GM18867 (cell line): Measurements from ENCODE around the gene KCP.
"Not testable (repeated sequence)": the region's sequence is repeated elsewhere in the genome, so short reads cannot be mapped to it uniquely, and the experiment has no call there.

Experiments
- ATAC-seq: cut with Tn5 transposase; IDR thresholded peaks from one replicate; pipeline ENCODE4 v1.9.1; 2021; ENCODE audit warnings: mild to moderate bottlenecking, moderate library complexity; ENCODE audit not compliant: unreplicated experiment

Gene KCP

DNA sequence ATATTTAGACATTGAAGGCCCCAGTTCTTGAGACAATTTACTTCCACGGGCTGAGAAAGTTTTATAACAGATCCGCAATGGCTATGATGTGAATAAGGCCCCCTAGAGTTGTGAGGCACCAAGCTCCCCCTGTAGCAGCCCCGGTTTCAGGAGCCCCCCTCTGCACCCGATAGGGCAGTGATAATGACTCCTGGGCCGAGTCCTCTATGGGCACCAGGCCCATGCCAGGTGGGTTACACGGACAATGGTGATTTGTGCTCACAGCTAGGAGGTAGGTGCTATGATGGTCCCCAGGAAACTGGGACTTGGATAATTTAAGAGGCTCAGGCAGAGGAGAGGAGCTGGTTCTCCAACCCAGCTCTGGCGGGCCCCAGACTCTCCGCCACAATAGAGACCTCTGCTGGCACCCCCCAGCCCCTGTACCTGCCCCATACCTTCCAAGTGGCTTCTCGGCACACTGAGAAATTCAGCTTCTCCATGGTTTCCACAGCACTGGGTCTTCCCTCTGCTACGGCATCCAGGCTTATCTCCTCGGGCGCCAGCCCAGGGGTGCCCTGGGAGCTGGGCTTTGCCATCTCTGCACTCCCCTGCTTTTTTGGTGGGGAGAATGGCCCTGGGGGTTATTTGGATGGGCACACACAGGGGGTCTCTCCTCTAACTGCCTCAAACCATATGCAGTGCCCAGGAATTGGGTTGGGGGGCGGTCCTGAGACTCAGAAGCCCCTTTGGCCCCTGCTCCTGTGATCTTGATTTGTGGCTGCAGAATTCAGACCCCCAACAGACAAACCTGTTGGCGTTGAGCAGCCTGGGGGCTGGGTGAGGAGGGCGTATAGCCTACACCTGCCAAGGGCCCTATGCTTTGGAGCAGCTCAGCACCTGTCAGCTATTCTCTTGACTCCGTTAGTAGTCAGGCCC, 12.2 kb upstream of the KCP start:
- ATAC-seq = no peak

DNA sequence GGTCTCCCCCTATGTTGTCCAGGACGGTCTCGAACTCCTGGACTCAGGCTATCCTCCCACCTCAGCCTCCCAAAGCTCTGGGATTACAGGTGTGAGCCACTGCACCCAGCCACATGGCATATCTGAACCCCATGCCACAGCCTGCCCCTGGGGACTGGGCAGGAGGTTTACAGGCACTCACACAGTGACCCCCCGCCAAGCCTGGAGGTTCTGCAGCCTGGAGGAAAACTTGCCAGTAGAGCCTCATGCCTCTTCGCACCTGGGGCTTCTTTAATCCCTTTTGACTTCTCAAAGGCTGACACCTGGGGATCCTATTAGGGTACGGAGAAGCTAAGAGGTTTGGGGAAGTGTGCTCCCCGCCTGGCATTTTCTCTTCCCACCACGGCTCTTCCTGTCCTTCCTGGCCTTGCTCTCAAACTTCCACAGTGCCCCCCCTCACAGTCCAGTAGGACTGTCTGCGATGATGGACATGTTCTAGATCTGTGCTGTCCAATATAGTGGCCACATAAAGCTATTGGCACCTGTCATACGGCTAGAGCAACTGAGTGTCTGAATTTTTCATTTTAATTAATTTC, 11.4 kb upstream of the KCP start:
- no peak for ATAC-seq

DNA sequence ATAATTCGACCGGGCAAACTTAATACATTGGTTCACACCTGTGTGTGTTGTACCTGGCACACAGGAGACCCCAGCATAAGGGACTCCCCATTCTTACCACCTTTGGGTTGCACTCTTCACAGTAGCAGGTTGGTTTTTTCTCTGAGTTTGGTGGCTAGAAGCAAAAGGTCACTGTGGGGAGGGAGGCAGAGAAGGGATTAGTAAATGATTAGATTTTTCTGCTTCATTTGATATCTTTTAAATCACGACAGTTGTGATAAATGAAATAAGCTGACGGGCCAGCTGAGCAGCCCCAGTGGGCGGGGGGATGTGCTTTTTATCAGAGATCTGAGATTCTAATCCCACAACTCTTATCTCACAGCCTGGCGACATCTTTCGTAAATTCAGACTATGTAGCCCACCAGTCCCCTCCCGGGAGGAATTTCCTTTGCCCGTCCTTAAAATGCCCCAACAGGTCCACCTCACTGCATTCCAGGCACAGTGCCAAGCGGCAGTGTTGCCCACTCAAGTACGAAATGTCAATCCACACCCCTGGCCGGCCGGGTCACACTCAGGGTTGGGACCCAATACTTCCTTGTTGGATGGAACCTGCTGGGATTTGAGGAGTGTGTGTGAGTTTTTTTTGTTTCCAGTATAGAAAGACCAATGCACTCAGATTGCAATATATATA, 10.5 kb upstream of the KCP start:
- ATAC-seq = no peak

DNA sequence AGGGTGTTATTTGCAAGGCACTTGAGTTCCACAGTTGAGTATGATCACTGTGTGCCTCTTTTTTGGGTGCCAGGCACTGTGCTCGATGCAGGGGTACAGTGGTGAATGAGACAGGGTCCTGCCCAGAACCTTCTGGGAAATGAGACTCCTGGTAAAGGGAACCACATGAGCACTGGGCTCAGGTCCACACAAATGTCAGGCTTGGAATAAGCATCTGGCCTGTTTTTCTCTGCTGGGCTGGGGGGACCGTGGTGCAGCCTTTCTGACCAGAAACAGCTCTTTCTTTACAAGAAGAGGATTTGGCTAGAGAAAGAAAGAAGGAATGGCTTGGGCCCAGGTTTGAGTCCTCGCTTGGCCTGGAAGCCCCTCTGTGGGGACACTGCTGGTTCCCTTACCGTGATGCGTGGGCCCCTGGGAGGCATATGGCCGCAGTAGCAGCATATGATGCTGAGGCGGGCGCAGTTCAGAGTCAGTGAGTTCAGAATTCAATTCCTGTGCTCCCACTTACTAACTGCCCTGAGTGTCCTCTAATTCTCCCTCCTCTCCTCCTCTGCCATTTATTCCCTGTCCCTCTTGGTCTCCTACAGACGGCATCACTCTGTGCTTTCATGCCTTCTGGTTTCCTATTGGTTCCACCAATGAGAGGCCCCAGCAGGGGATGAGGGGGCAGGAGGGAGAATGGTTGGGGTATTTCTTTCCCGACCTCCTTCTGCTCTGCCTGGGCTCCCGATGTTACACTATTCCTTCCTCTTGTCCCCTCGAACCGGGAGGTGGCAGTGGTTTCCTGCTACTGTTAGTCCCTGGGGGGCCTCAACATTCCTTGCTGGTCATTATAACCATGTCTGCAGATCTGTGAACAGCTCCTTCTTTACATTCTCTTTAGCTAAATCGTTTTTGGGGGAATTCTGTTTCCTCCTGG, 9.6 kb upstream of the KCP start:
- no peak for ATAC-seq

DNA sequence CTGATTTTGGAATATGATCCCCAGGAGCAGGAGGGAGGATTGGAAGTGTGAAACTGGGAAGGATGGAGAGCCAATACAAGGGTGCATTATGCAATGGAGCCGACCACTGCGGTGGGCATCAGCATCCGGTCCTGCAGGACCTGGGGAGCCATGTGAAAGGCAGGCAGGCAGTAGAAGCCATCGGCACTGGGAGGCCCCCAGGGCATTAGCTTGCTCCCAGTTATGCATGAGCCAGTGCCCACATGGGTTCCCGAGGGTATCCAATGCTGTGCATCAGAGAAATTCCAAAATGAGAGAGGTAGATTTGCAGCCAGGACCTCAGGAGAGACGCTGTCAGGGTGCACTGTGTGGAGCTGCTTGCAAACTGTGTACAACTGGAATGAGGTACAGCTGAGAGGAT, 8.7 kb upstream of the KCP start:
- ATAC-seq = no peak

DNA sequence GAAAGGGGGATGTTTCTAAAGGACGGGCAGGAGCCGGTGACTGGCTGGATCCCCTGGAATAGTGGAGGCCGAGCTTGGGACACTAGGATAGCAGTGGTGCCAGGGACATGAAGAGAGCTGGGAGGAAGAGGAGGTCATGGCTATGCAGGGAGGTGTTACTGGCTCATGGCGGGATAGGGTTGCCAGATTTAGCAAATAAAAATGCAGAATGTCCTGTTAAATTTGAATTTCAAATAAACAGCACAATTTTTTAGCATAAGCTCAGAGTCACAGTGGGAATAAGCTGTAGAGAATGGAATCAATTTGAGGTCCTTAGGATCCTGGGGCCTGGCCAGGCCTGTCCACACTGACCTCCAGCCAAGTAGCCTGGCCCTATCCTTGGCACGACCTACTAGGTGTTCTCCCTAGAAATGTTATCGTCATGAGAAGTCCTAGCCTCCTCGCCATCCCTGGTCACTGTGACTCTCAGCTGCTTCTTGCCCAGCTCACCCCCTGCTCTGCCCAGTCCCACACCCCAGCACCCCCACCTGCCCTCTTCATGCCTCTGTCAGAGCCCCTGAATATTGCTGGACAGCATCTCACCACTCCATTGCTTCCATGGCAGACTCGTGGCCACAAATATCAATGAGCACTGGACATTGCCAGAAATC, 7.6 kb upstream of the KCP start:
- no peak for ATAC-seq

DNA sequence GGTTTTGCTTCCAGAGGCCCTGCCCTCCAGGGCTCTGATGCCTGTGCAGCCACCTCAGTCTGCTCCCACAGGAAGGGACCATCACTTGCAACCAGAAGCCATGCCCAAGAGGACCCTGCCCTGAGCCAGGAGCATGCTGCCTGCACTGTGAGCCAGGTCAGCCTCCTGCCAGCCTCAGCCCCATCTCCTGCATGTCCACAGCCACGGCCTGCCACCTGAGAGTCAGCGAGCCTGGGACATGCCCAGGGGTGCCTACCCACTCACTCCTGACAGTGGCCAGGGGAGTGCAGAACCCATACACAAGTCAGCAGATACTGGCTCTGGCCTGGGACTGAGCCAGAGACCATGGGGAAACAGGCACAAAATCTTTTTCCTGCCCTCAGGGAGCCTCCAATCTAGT, 6.6 kb upstream of the KCP start:
- ATAC-seq = no peak

DNA sequence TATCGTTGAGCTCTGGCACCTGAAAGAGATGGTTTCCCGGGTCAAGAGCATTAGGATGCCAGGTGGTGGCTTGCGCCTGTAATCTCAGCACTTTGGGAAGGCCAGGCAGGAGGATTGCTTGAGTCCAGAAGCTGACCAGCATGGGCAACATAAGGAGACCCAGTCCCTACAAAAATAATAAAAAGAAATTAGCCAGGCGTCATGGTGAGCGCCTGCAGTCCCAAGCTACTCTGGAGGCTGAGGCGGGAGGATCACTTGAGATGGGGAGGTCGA, 6.1 kb upstream of the KCP start:
- no peak for ATAC-seq

DNA sequence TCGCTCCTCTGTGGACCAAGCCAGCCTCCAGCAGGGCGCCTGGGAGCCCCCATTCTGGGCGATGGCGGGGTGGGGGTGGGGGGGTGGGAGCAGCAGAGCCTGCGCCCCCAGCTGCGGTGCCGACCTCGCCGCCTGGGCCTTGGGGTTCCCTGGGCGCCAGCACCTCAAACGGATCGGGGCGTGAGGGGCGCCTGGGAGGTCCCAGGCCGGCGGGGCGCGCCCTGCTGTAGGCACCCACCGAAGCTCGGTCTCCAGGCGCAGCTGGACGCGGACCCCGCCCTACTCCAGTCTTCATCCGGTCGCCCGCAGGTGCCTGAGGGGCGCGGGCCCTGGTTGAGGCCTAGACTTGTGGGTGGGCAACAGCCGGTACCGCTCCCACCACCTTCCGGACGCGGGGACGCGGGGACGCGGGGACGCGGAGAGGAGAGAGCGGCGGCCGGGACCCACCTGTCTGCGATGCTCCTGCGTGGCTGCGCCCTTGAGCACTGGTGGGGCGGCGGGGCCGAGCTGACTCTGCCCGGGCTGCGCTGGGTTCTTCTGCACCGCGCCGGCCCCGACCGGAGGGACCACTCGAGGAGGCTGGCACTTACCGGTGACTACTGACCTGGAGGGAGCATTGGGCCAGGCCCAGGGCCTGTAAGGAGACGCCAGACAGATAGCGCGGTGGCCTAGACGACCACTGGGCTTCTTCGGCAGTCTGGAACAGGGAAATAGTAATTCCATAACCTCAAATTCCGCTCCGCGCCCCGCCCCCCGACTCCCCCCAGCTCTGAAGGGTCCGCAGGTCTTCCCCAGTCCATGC, 5.5 kb upstream of the KCP start:
- no peak for ATAC-seq

DNA sequence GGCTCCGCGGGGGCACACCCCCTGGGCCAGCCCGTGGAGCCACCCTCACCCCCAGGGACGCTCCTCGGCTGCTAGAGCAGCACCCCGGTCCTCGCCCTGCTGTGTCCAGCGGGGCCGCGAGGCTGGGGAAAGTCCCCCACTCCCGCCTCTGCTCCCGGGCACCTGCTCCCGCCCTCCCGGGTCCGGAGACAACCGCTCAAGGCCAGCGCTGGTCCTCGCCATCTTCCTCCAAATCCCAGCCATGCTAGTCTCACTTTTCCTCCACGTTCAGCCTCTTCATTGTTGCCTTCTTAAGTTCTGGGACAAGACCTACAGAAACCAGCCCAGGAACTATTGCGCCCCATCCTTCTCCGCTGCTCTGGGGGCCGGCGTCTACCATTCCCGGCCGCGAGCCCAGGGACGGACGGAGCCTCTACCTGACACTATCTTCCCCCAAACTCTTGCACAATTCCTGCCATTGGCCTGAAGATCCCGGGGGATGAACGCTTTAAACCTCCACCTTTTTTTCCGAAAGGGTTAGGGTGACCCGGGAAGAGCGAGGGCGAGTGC, 4.8 kb upstream of the KCP start:
- ATAC-seq = no peak

DNA sequence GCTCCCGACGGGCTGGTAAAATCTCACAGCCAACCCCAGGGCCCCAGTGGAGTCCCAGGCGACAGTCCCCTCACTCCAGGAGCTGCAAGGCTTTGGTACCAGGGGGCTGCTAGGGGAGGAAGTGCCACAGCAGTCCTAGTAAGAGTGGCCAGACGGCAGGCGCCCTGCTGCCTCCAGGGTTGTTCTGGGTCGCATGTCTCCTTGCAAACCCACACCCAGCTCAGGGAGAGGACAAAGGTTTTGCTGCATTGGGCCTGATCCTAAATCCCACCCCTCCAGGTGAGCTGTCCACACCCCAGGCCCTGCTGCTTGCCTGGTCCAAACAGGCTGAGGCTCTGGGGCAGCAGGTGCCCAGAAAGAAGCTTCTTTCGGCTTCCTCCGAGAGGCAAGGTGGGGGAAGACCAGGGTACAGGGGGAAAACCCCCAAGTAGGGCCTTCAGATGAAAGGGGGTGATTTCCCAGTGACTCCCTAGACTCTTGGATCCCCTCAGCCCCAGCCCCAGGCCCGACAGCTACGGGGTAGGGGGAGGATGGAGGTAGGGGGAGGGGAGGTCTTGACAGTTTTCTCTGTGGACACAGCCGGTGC, 4.2 kb upstream of the KCP start:
- no peak for ATAC-seq

DNA sequence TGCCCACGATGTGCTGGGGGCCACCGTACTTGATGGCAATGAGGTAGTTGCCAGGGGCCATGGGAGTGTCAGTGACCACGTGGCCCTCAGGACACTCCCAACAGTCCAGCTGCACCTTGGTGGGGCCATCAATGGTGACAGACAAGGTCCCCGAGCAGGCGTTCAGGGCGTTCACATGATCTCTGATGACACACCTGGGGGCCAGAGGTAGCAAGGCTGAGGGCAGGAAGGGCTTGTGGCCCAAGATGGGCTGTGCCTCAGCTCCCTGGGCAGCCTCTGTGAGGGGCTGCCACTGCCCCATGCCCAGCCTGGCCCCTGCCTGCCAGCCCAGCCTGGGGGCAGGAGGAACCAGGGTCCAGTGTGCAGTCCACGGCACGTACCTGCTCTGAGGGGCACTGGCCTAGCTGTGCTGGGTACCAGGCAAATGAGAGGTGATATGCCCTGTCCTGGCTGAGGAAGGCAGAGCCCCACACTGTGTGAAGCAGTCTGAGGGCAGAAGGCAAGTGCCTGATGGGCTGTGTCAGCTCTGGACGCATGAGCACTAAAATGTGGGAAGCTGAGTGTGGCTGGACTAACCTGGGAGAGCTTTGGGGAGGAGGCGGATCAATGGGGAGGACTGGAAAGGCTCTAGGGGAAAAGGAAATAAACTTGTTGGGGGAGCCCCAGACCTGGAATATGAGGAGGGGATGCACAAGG, 3.5 kb upstream of the KCP start:
- ATAC-seq = no peak

DNA sequence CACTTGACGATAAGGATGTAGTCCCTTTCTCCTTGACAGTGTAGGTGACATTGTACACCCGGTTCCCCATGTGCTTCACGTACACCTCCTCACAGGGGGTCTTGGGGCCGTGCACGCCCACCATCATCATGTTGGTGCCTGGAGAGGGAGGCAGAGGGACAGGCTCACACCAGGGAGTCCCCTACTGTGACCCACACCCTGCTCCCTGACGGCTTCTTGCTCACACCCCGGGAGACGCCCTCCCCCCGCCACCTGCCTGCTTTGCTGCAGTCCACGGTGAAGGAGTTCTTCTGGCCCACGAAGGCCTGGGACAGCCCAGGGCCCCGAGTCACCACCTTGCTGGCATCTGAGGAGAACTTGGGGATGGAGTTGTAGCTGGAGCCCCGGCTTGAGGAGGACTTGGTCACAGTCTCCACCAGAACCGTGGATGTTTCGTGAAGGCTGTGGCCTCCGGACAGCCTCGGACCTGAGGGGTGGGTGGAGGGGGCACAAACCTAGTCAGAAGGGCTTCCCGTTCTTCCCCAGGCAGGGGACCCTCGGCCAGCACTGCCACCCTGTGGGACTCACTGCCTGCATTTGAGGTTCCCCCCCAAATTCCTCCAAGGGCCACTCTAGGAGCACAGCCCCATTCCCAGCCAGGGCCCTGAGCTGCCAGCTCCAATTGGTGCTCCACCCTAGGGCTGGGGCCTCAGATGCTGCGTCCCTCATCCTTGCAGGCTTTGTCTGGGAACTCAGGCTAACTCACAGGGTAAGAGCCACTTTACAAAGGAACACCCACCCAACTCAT, 2.4 kb upstream of the KCP start:
- not testable (repeated sequence) for ATAC-seq

DNA sequence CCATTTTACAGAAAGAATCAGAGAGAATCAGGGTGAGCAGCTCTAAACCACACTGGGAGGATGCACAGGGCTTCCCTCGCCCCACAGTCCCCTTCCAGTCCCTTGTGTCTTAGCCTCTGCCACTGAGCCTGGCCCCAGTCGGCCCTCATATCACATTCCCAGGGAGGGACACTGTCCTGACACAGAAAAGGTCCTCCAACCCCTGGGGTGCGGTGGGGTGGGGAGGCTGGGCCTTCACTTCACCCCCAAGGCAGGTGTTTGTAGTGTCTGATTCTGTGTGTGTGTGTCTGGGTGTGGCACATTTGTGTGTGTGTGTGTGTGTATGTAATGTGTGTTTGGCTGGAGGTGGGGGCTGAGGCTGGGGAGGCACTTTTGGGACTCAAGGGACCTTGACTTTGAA, 1.8 kb upstream of the KCP start:
- ATAC-seq = no peak

DNA sequence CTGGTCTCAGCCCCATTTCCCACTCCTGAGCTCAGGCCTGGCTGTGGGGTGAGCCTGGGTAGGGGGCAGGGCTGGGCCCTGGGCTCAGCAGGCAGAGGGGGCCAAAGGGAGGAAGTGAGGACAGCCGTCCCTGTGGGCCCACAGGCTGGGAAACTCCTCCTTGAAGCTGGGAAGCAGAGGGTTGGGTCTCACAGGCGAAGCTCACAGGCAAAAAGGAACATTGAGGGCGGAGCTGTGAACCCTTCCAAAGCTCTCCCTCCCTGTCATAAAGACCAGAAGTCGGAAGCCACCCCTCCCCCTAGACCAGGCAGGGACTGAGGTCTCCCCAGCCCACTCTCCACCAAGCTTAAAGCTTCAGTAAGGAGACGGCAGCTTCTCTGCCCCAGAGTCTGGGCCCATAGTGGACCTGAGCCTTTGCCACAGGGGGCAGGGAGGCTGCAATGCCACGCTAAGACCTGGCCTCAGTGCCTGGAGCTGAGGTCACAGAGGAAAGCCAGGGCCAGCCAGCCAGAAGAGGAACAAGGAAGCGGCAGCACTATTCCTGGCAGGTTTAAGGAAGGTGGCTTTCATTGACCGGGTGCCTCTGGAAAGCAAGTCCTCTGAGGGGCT, 1.0 kb upstream of the KCP start:
- no peak for ATAC-seq

DNA sequence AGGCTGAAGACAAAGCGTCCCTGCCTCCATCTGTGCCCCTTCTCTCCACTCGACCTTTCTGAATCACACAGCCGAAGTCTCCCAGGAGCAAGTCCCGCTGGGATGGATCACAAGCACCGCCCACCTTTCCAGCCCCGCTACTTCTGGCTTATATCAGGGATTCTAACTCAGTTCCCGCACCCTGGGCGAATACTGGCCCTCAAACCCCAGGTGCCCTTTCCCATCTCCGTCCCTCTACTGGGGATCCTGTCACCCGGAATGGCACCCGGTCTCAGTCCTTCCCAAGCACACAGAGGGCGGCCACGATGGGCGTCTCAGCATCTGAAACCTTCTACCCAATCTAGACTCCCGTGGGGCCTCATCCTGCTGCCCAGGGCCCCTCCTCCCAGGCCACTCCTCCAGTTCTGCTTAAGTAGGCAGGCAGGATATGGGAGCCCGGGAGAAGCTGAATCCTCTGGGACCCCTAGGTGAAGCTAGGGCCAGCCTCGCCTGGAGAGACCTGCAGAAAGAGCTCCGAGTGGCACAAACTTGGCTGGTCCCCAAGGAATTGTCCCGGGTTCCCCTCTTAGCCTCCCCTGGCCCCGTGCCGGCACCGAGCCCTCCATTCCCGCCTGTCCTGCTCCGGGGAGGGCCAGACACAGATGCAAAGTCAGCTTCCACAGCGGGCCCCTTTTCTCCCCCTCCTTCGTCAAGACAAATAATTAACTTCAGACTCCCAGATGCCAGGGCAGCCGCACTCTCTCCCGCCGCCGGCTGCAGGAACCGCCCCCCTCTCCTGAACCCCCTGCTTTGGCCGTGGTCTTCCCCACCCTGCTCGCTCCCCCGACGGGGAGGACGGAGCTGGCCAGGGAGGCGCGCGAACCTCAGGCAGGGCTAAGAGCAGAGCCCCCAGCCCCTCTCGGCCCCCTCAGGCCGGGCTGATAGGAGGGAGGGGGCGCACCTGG, 612 bp downstream of the KCP start:
- no peak for ATAC-seq
